Osteocyte (in vitro differentiated cells): ENCODE measurements around the gene ALDH1A1. TPM values are rescaled to one million over a fixed set of nuclear protein-coding genes. Genes with fewer than 3 reads are reported as not detected.

ENCODE experiments used
- DNase-seq: peaks from one replicate; pipeline ENCODE4 v3.0.0; 2021; ENCODE audit warnings: mixed read lengths; ENCODE audit not compliant: unreplicated experiment; ENCODE audit errors: extremely low spot score
- H3K27ac Mint-ChIP-seq: one replicate; pipeline ENCODE4 v1.8.0; 2021; ENCODE audit warnings: mild to moderate bottlenecking, mixed read lengths; ENCODE audit not compliant: unreplicated experiment
- H3K27me3 Mint-ChIP-seq: one replicate; pipeline ENCODE4 v1.8.0; 2021; ENCODE audit warnings: mixed read lengths; ENCODE audit not compliant: unreplicated experiment
- H3K36me3 Mint-ChIP-seq: one replicate; pipeline ENCODE4 v1.8.0; 2021; ENCODE audit warnings: mixed read lengths; ENCODE audit not compliant: unreplicated experiment
- H3K4me1 Mint-ChIP-seq: one replicate; pipeline ENCODE4 v1.8.0; 2021; ENCODE audit warnings: mixed read lengths; ENCODE audit not compliant: unreplicated experiment
- H3K4me3 Mint-ChIP-seq: one replicate; pipeline ENCODE4 v1.8.0; 2021; ENCODE audit warnings: mild to moderate bottlenecking, moderate library complexity, mixed read lengths; ENCODE audit not compliant: unreplicated experiment
- H3K9me3 Mint-ChIP-seq: one replicate; pipeline ENCODE4 v1.8.0; 2021; ENCODE audit warnings: mixed read lengths; ENCODE audit not compliant: unreplicated experiment
- total RNA-seq: library from RNA; stranded (reverse); gene quantifications from 2 replicates; pipeline ENCODE4 v1.2.1, GENCODE V29; 2021
- TF ChIP-seq, protein P1 (sequence below): fragments of 200-600 bp; sonication (generic); IDR thresholded peaks from 2 replicates; pipeline ENCODE4 v1.5.0; 2021; ENCODE audit warnings: antibody characterized with exemption, mild to moderate bottlenecking, moderate library complexity

Gene ALDH1A1
- total RNA-seq, 1 donor from 2014 or later: not detected

DNA sequence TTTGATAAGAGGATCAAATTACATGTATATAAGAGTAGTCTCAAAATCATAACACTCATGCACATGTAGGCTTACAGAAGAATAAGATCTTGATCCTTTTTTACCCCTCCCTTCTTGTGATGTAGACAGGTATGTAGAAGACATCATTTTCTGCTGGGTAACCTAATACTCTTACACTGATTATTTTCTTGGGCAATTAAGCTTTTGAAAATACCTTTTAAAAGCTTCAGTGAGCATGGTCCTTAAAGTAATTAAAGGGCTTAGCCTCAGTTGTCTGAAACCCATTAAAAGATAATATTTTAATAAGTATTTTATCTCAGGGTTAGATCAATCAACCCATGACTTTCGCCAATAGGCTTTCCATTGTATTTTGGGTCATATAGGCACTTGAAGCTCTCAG, 50.6 kb downstream of the ALDH1A1 start:
- Mint-ChIP-seq H3K36me3 (no peaks in the 10 kb centered on the region), H3K4me3 (no peak overlapping the region), H3K9me3 (no peaks in the 10 kb centered on the region), H3K4me1 (no peaks in the 10 kb centered on the region), H3K27me3 (peaks cover 13% of the 10 kb centered on the region), H3K27ac (no peak overlapping the region)
- DNase-seq: no peak
- TF ChIP-seq, protein P1, sequence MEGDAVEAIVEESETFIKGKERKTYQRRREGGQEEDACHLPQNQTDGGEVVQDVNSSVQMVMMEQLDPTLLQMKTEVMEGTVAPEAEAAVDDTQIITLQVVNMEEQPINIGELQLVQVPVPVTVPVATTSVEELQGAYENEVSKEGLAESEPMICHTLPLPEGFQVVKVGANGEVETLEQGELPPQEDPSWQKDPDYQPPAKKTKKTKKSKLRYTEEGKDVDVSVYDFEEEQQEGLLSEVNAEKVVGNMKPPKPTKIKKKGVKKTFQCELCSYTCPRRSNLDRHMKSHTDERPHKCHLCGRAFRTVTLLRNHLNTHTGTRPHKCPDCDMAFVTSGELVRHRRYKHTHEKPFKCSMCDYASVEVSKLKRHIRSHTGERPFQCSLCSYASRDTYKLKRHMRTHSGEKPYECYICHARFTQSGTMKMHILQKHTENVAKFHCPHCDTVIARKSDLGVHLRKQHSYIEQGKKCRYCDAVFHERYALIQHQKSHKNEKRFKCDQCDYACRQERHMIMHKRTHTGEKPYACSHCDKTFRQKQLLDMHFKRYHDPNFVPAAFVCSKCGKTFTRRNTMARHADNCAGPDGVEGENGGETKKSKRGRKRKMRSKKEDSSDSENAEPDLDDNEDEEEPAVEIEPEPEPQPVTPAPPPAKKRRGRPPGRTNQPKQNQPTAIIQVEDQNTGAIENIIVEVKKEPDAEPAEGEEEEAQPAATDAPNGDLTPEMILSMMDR: no peak

DNA sequence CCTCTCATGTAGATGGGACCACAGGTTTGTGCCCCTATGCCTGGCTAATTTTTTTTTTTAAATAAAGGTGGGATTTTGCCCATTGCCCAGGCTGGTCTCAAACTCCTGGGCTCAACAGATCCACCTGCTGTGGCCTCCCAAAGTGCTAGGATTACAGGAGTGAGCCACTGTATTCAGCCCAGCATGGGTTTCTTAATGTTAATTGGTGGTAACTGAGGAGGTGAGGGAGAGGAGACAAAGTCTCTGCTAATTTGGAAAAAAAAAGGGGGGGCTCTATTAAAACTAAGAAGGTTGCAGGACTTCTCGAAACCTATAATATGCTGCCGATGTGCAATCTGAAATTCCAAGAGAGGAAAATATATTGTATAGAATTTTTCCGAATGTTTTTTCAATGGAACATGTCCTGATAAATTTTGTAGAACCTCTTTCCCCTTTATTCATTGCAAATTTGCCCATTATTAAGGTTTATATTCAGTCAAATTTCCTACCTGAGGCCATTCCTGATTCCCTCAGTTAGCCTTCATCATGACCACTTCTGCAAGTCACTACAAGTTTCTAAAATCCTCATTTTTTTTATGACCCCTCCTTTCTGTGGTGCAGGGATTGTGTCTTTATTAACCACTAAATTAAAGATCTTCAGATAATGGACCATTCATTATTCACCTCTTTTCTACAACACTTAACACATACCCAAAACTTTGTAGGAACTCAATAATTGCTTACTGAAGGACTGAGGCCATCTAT, 52.9 kb downstream of the ALDH1A1 start:
- Mint-ChIP-seq H3K27me3 (peaks cover 17% of the 10 kb centered on the region), H3K4me3 (no peak overlapping the region), H3K36me3 (no peaks in the 10 kb centered on the region), H3K4me1 (no peaks in the 10 kb centered on the region), H3K27ac (no peak overlapping the region), H3K9me3 (no peaks in the 10 kb centered on the region)
- DNase-seq: no peak
- TF ChIP-seq, protein P1: no peak

DNA sequence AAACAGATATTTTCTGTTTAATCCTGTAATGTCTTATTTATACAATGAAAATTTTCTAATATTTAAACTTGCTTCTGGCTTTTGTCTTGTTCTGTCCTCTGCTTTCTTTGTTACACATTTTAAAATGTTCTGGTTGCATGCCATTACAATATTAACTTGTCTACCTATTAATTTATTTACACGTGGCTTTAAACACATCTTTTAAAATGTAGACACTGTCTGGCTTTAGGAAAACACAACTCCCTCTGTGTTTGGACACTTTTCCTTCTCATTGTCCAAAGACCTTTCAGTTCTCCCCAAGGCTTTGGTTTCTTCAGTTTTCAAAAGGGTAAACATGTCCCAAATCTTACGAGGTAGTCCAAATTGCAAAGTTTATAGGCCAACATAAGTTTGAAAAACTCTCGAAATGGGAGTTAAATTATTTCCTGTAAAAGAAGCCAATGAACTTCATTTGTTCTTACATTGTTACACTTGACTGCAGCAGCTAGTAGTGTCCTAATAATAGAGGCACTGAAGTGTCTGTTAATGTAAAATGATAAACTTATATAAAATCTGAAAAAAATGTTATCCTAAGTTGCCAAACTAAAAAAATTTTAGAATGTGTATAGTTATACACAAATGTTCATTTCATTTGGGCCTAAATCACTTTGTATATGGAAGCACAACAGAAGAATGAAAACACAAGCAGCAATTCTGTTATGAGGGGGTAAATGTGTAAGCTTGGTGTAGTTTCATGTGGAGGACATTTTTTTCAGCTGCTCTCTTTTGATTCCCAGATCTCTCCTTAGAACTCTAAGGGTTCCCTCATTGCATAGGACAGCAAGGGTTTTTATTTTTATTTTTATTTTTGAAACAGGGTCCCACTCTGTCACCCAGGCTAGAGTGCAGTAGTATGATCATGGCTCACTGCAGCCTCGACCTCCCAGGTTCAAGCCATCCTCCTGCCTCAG, 53.8 kb downstream of the ALDH1A1 start:
- no peaks in the 10 kb centered on the region for H3K4me1 Mint-ChIP-seq
- H3K27ac Mint-ChIP-seq: no peak overlapping the region
- H3K4me3 Mint-ChIP-seq: no peak overlapping the region
- no peak for DNase-seq
- no peaks in the 10 kb centered on the region for H3K9me3 Mint-ChIP-seq
- H3K36me3 Mint-ChIP-seq: no peaks in the 10 kb centered on the region
- TF ChIP-seq, protein P1: no peak
- peaks cover 14% of the 10 kb centered on the region for H3K27me3 Mint-ChIP-seq

DNA sequence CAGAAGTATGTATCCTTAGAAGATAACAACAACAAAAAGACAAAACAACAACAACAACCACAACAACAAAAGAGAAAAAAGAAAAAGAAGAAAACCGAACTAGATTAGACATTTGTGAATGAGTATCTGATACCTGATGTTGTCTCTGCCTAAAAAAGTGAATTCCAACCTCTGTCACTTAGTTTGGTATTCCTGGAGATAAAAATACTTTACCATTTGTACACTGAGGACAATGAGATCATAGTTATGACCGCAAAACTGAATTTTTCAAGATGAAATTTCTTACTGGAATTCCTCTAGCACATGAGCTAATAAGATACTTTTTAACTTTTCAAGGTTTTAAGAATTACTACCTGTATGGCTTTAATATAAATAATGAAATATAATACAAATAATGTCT, 54.5 kb downstream of the ALDH1A1 start:
- no peaks in the 10 kb centered on the region for H3K9me3 Mint-ChIP-seq
- TF ChIP-seq, protein P1: no peak
- no peak for DNase-seq
- H3K4me1 Mint-ChIP-seq: no peaks in the 10 kb centered on the region
- no peak overlapping the region for H3K4me3 Mint-ChIP-seq
- no peak overlapping the region for H3K27ac Mint-ChIP-seq
- peaks cover 8% of the 10 kb centered on the region for H3K27me3 Mint-ChIP-seq
- H3K36me3 Mint-ChIP-seq: no peaks in the 10 kb centered on the region
